Measurements from ENCODE around the gene SEC14L2. TPM values are rescaled to one million over a fixed set of nuclear protein-coding genes. Genes with fewer than 3 reads are reported as not detected.
A peak's percentile ranks its signal among the peaks of the same experiment; 100 is the strongest.

Gene SEC14L2
- total RNA-seq, 4 donors from 2014 or later, result 3.6 to 18.8 (median 13.3) TPM

- TF ChIP-seq CTCF (IDR thresholded peaks at IDR 0.05), result no peak
- TF ChIP-seq POLR2A (IDR thresholded peaks at IDR 0.05), result no peak
- intact Hi-C loops (cut with DNase I; ENCODE audit: low total_unique reads), result no loop called here
- no peak overlapping the region for H3K4me3 ChIP-seq (ENCODE audit: low read depth, poor library complexity, severe bottlenecking)
- 94 to 95% methylated on average over 1 of the region's 1 CpG for WGBS, 2 donors
- DNase-seq (ENCODE audit: low spot score in 2 of 2), result no peak
These were observed 20.0 kb downstream of the SEC14L2 start for GRCh38 chr22:30416837-30417236.

- TF ChIP-seq CTCF (IDR thresholded peaks at IDR 0.05) (no peak), POLR2A (IDR thresholded peaks at IDR 0.05) (no peak)
- intact Hi-C loops (cut with DNase I; ENCODE audit: low total_unique reads), result loop anchor here (10.0 kb wide), 1 partner anchor 894 kb away; no protein-coding TSS in a partner anchor
- no peak overlapping the region for H3K4me3 ChIP-seq (ENCODE audit: low read depth, poor library complexity, severe bottlenecking)
- DNase-seq (ENCODE audit: low spot score in 2 of 2), result no peak
- WGBS, 2 donors, result 51 to 73% methylated on average over 6 of the region's 6 CpGs
These were observed 23.7 kb downstream of the SEC14L2 start for GRCh38 chr22:30420347-30421125.

- 69 to 83% methylated on average over 8 of the region's 8 CpGs for WGBS, 2 donors
- H3K4me3 ChIP-seq (ENCODE audit: low read depth, poor library complexity, severe bottlenecking), result no peak overlapping the region
- no peak for TF ChIP-seq POLR2A (IDR thresholded peaks at IDR 0.05)
- TF ChIP-seq CTCF (IDR thresholded peaks at IDR 0.05), result no peak
- DNase-seq (ENCODE audit: low spot score in 2 of 2), result no peak
- intact Hi-C loops (cut with DNase I; ENCODE audit: low total_unique reads), result loop anchor here (10.0 kb wide), 1 partner anchor 893 kb away; no protein-coding TSS in a partner anchor
These were observed 25.1 kb downstream of the SEC14L2 start for GRCh38 chr22:30421695-30422480.

- DNase-seq (ENCODE audit: low spot score in 2 of 2), result peak; percentile 80 to 94
- no peak for TF ChIP-seq CTCF (IDR thresholded peaks at IDR 0.05)
- TF ChIP-seq POLR2A (IDR thresholded peaks at IDR 0.05), result no peak
- intact Hi-C loops (cut with DNase I; ENCODE audit: low total_unique reads), result loop anchor here (10.0 kb wide), 1 partner anchor 892 kb away; no protein-coding TSS in a partner anchor
- WGBS, 2 donors, result 29 to 31% methylated on average over 17 to 18 of the region's 18 CpGs
- peak overlapping the region; percentile 36 for H3K4me3 ChIP-seq (ENCODE audit: low read depth, poor library complexity, severe bottlenecking)
These were observed 25.9 kb downstream of the SEC14L2 start for GRCh38 chr22:30422481-30423300.

GRCh38 chr22:30423301-30423958, 26.6 kb downstream of the SEC14L2 start:
- 0 to 1% methylated on average over 26 to 38 of the region's 45 CpGs for WGBS, 2 donors
- intact Hi-C loops (cut with DNase I; ENCODE audit: low total_unique reads), result loop anchor here (10.0 kb wide), 1 partner anchor 891 kb away; no protein-coding TSS in a partner anchor
- peak; percentile 58 to 91 for DNase-seq (ENCODE audit: low spot score in 2 of 2)
- peak overlapping the region; percentile 36 for H3K4me3 ChIP-seq (ENCODE audit: low read depth, poor library complexity, severe bottlenecking)
- TF ChIP-seq CTCF (IDR thresholded peaks at IDR 0.05), result no peak
- TF ChIP-seq POLR2A (IDR thresholded peaks at IDR 0.05), result peak in 1 of 2 donors; percentile 85

Data from lower leg skin (tissue), 4 donors.